Keratinocyte (primary cell): Measurements from ENCODE around the gene UGT1A1.

ENCODE experiments used
- EZH2 ChIP-seq: IDR thresholded peaks from one replicate; pipeline ENCODE4 v1.6.1; 2012; ENCODE audit warnings: inconsistent platforms, mild to moderate bottlenecking, low read length, moderate library complexity
- TF ChIP-seq, protein P1 (sequence below), 3 experiments: IDR thresholded peaks in 1 of 3; conservative IDR thresholded peaks in 1 of 3; optimal IDR thresholded peaks in 1 of 3; 2 replicates in 2 of 3; 3 replicates in 1 of 3; pipeline versions ENCODE3 to v1.5.1; 2011; ENCODE audit warnings: low read length in 3 of 3, mild to moderate bottlenecking in 3 of 3, moderate library complexity in 2 of 3, control low read depth in 1 of 3, inconsistent platforms in 1 of 3; ENCODE audit not compliant: insufficient read depth in 2 of 3; ENCODE audit errors: extremely low read depth in 1 of 3

DNA sequence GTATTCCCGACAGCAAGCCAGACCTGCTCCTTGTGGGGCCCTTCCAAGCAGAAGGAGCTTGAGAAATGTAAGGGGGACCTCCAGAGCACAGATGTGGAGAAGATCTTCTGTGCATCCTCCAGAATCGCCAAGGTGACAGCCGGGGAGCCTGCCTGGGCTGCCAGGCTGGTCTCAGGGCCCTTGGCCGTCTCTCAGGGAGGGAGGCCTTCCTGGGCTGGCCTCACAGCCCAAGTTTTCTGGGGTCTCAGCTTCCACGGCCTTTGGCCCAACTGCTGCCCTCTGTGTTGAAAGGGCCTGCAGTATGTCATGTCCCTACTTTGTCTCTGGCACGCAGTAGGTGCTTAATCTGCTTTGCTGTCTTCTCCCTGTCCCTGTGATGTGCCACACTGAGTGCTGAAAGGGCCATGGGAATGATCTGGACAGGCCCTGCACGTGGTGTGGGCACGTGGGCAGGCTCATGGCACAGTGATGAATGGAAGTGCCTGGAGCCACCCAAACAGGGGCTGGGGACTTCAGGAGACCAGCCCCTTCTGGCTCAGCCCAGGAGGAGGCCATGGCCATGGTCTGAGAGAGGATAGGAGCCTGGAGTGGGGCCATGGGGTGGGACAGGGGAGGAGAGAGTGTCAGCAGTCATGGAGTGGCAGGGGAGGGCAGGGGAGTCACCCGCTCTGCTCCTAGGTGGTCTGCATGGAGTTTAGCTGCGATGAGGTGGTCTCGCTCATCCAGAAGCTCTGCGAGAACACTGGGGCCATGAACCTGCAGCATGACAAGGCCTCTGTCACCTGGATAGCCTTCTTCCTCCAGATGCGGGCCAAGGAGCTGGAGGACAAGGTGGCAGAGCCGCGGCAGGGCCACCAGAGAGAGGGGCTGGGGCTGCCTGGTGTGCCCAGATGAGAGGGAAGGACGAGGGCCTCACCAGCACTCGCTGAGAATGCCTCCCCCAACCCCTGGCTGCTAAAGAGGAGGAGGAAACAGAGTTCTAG, 58.9 kb downstream of the UGT1A1 start:
- no peak for TF ChIP-seq EZH2
- TF ChIP-seq, protein P1, sequence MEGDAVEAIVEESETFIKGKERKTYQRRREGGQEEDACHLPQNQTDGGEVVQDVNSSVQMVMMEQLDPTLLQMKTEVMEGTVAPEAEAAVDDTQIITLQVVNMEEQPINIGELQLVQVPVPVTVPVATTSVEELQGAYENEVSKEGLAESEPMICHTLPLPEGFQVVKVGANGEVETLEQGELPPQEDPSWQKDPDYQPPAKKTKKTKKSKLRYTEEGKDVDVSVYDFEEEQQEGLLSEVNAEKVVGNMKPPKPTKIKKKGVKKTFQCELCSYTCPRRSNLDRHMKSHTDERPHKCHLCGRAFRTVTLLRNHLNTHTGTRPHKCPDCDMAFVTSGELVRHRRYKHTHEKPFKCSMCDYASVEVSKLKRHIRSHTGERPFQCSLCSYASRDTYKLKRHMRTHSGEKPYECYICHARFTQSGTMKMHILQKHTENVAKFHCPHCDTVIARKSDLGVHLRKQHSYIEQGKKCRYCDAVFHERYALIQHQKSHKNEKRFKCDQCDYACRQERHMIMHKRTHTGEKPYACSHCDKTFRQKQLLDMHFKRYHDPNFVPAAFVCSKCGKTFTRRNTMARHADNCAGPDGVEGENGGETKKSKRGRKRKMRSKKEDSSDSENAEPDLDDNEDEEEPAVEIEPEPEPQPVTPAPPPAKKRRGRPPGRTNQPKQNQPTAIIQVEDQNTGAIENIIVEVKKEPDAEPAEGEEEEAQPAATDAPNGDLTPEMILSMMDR (optimal IDR thresholded peaks at IDR 0.05 in 1 of 3, IDR thresholded peaks at IDR 0.05 in 1 of 3, conservative IDR thresholded peaks at IDR 0.05 in 1 of 3; ENCODE audit: extremely low read depth in 1 of 3, insufficient read depth in 2 of 3, low read length in 3 of 3) = no peak
